HG03565 (cell line): ENCODE results near the gene ITPRIP.
A peak's percentile ranks its signal among the peaks of the same experiment; 100 is the strongest.

Source experiments
- ATAC-seq: cut with Tn5 transposase; IDR thresholded peaks from one replicate; pipeline ENCODE4 v1.9.1; 2021; ENCODE audit warnings: mild to moderate bottlenecking, moderate library complexity; ENCODE audit not compliant: unreplicated experiment

ITPRIP gene

GRCh38 chr10:104342941-104343411, 4.7 kb upstream of the ITPRIP start:
- ATAC-seq: no peak

- ATAC-seq: no peak
Measured at GRCh38 chr10:104340641-104341040, 2.4 kb upstream of the ITPRIP start.

- ATAC-seq: no peak
Measured at GRCh38 chr10:104340111-104340526, 1.9 kb upstream of the ITPRIP start.

- no peak for ATAC-seq
Measured at GRCh38 chr10:104339469-104340110, 1.3 kb upstream of the ITPRIP start.

- ATAC-seq: peak; percentile 26
Measured at GRCh38 chr10:104337521-104337984, 712 bp downstream of the ITPRIP start.

- ATAC-seq: no peak
Measured at GRCh38 chr10:104336821-104337467, 1.3 kb downstream of the ITPRIP start.

- no peak for ATAC-seq
Measured at GRCh38 chr10:104334965-104335650, 3.2 kb downstream of the ITPRIP start.

- no peak for ATAC-seq
Measured at GRCh38 chr10:104334561-104334960, 3.7 kb downstream of the ITPRIP start.

- ATAC-seq: no peak
Measured at GRCh38 chr10:104333728-104334373, 4.4 kb downstream of the ITPRIP start.

GRCh38 chr10:104333032-104333727, 5.1 kb downstream of the ITPRIP start:
- ATAC-seq: no peak

- no peak for ATAC-seq
Measured at GRCh38 chr10:104332243-104333031, 5.8 kb downstream of the ITPRIP start.

GRCh38 chr10:104331208-104331838, 6.9 kb downstream of the ITPRIP start:
- ATAC-seq: no peak

- no peak for ATAC-seq
Measured at GRCh38 chr10:104330168-104331110, 7.8 kb downstream of the ITPRIP start.

- ATAC-seq: no peak
Measured at GRCh38 chr10:104329735-104330134, 8.5 kb downstream of the ITPRIP start.

- ATAC-seq: no peak
Measured at GRCh38 chr10:104328896-104329710, 9.2 kb downstream of the ITPRIP start.

- ATAC-seq: no peak
Measured at GRCh38 chr10:104328646-104328895, 9.7 kb downstream of the ITPRIP start.

GRCh38 chr10:104327745-104328645, 10.3 kb downstream of the ITPRIP start:
- no peak for ATAC-seq
